Lower leg skin (tissue), 4 donors: ENCODE data around the gene PPFIA4. TPM values are rescaled to one million over a fixed set of nuclear protein-coding genes. Genes with fewer than 3 reads are reported as not detected.

Experiments
- DNase-seq, 2 donors: peaks; one replicate each; pipeline ENCODE4 v3.0.0-alpha.2; 2019; ENCODE audit warnings: low spot score in 2 of 2
- H3K4me3 ChIP-seq: fragments of 200-600 bp; sonication (generic); 2 replicates; pipeline ENCODE4 v1.5.1; 2017; ENCODE audit warnings: mild to moderate bottlenecking, low read depth; ENCODE audit not compliant: poor library complexity, severe bottlenecking
- POLR2A ChIP-seq, 2 donors: fragments of 450-650 bp; IDR thresholded peaks; one replicate each; pipeline ENCODE4 v1.6.1; 2016 to 2017; ENCODE audit warnings: antibody characterized with exemption in 2 of 2, mild to moderate bottlenecking in 1 of 2, moderate library complexity in 1 of 2
- WGBS, 2 donors: methylation state at CpG; one replicate each; pipeline ENCODE4 v1.1.5; 2018; 5-methylcytosine and 5-hydroxymethylcytosine counted together
- intact Hi-C: fragments of 100-400 bp; cut with DNase I; formaldehyde crosslinking; loops from one replicate; pipeline ENCODE4 v1.15.0; 2023; ENCODE audit warnings: low total_unique reads
- total RNA-seq, 4 donors: library from RNA; depleted of rRNA; stranded (reverse); fragments of >200 nt; gene quantifications; one replicate each; pipeline ENCODE4 v1.1.0, GENCODE V29; 2016
- TF ChIP-seq, protein P1 (sequence below), 3 donors: fragments of 450-650 bp; IDR thresholded peaks; one replicate each; pipeline ENCODE4 v1.5.1; 2016; ENCODE audit warnings: antibody characterized with exemption in 3 of 3, mild to moderate bottlenecking in 3 of 3, moderate library complexity in 2 of 3

PPFIA4 gene
- total RNA-seq, 4 donors from 2014 or later, result 1.7 to 4.0 (median 2.8) TPM

DNA sequence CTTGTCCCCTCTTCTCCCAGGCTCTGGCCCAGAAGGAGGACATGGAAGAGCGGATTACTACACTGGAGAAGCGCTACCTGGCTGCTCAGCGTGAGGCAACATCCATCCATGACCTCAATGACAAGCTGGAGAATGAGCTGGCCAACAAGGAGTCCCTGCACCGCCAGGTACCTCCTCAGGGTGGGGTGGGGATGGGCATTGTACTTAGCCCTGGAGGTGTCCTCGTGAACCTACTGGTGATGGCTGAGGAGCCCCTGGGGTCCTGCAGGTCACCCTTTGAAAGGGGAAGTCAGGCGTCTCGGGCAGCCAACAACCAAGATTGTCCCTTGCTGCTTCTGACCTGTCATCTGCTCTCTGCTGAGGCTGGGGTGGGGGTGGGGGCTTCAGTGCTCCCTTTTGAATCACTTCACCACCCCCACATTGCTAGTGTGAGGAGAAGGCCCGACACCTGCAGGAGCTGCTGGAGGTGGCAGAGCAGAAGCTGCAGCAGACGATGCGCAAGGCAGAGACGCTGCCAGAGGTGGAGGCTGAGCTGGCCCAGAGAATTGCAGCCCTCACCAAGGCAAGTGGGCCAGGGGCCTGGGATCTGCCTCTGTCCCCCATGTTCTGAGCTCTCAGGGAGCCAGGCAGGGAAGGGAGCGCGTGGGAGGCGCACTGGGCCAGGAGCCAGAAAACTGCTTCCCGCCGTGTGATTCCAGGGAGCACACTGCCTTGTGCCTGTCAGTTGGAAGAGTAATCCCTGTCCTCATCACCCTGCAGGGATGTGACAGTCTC lies 19.7 kb downstream of the PPFIA4 start:
- no peak overlapping the region for H3K4me3 ChIP-seq
- WGBS, 2 donors, result 83 to 84% methylated on average over 14 to 16 of the region's 16 CpGs
- TF ChIP-seq, protein P1, sequence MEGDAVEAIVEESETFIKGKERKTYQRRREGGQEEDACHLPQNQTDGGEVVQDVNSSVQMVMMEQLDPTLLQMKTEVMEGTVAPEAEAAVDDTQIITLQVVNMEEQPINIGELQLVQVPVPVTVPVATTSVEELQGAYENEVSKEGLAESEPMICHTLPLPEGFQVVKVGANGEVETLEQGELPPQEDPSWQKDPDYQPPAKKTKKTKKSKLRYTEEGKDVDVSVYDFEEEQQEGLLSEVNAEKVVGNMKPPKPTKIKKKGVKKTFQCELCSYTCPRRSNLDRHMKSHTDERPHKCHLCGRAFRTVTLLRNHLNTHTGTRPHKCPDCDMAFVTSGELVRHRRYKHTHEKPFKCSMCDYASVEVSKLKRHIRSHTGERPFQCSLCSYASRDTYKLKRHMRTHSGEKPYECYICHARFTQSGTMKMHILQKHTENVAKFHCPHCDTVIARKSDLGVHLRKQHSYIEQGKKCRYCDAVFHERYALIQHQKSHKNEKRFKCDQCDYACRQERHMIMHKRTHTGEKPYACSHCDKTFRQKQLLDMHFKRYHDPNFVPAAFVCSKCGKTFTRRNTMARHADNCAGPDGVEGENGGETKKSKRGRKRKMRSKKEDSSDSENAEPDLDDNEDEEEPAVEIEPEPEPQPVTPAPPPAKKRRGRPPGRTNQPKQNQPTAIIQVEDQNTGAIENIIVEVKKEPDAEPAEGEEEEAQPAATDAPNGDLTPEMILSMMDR (IDR thresholded peaks at IDR 0.05), result no peak
- TF ChIP-seq POLR2A (IDR thresholded peaks at IDR 0.05), result no peak
- intact Hi-C loops, result no loop called here
- DNase-seq, result no peak

DNA sequence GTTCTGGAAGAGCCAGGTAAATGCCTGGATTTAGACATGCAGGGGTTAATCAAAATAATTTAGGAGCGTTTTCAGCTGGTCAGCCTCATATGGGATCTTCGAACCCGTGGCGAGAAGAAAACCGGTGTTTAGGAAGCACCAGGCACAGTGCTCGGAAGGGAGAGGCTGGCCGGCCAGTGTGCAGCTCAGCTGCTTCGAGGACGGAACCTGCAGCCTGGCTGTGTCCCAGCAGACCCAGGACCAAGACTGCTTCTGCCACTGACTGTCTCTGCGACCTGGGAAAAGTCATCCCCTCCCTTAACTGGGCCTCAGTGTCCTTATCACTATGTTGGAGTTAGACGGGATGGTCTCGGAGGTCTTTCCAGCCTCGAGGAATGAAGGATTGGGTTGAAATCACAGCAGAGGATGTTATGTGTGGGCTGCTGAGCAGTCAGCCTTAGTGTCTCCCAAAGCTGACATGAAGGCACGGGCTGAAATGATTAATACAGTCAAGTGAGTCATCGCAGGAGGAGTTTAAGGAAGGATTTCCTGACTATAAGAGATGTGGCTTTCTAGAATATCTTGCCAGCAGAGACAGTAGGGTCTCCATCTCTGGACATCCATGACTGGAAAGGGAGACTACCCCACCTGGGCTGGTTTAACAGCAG lies 20.8 kb downstream of the PPFIA4 start:
- TF ChIP-seq POLR2A (IDR thresholded peaks at IDR 0.05), result no peak
- TF ChIP-seq, protein P1 (IDR thresholded peaks at IDR 0.05), result no peak
- WGBS, 2 donors, result 41 to 65% methylated on average over 15 of the region's 15 CpGs
- DNase-seq, result no peak
- H3K4me3 ChIP-seq, result no peak overlapping the region
- intact Hi-C loops, result no loop called here

DNA sequence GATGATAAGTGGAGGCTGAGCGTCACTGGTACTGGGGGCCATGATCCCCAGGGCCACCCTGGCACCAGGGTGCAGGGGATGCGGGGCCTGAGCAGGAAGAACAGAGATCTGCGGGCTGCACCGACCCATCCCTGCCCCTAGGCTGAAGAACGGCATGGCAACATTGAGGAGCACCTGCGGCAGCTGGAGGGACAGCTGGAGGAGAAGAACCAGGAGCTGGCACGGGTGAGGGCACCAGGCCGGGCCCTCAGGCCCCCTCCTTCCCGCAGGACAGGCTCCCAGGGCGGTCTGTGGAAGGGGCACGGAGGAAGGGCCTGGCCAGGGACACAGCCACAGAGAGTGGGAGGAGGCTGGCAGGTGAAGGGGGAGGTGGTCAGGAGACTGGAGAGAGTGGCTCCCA lies 21.8 kb downstream of the PPFIA4 start:
- H3K4me3 ChIP-seq, result no peak overlapping the region
- intact Hi-C loops, result no loop called here
- no peak for DNase-seq
- 73 to 80% methylated on average over 11 of the region's 11 CpGs for WGBS, 2 donors
- TF ChIP-seq, protein P1 (IDR thresholded peaks at IDR 0.05), result no peak
- TF ChIP-seq POLR2A (IDR thresholded peaks at IDR 0.05), result no peak

DNA sequence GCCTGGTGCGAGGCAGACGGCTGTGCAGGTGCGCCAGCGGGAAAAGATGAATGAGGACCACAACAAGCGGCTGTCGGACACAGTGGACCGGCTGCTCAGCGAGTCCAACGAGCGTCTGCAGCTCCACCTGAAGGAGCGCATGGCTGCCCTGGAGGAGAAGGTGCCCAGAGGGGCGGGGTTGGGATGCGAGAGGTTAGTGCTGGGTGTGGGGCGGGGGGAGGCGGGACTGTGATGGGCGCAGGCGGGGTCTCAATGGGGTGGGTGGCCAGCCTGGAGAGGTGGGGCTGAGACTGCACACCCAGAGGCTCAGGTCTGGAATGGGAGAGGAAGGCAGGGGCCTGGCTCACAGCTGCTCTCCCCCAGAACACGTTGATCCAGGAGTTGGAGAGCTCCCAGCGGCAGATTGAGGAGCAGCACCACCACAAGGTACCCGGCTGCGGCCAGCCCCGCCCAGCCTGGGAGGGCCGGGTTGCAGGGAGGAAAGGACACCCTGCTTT lies 22.3 kb downstream of the PPFIA4 start:
- intact Hi-C loops, result no loop called here
- DNase-seq, result no peak
- WGBS, 2 donors, result 73 to 74% methylated on average over 23 of the region's 23 CpGs
- no peak overlapping the region for H3K4me3 ChIP-seq
- TF ChIP-seq POLR2A (IDR thresholded peaks at IDR 0.05), result no peak
- TF ChIP-seq, protein P1 (IDR thresholded peaks at IDR 0.05), result no peak

DNA sequence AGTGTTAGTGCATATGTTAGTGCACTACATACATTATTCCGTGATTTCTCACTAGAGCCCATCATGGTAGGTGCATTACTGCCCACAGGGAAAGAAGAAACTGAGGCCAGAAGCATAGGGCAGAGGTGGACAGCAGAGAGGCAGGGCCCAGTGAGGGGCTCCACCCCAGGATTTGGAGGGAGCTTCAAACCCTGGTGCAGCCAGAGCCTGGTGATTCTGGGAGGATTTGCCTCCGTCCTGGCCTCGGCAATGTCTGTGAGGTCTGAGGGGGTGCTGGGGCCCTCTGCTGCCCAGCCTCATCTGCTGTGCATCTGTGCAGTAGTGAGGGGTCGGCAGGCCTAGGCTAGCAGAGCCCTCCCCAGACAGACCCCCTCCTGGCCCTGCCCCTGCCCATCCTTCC lies 22.8 kb downstream of the PPFIA4 start:
- TF ChIP-seq, protein P1 (IDR thresholded peaks at IDR 0.05), result no peak
- no peak for TF ChIP-seq POLR2A (IDR thresholded peaks at IDR 0.05)
- intact Hi-C loops, result no loop called here
- no peak for DNase-seq

More for the DNA sequence above, 22.8 kb downstream of the PPFIA4 start:
- no peak overlapping the region for H3K4me3 ChIP-seq
- WGBS, 2 donors, result 76 to 78% methylated on average over 2 to 4 of the region's 4 CpGs
